K562 (cell line): Measurements from ENCODE around the gene MACROD2. TPM values are rescaled to one million over a fixed set of nuclear protein-coding genes. Genes with fewer than 3 reads are reported as not detected.

ENCODE experiments used
- ATAC-seq: fragments of 200-7000 bp; cut with Tn5 transposase; 3 replicates; pipeline ENCODE4 v1.9.1; 2020; ENCODE audit warnings: moderate library complexity
- BruUV-seq: library from RNA; stranded (reverse); fragments of 400-500 nt; replicated peaks from 2 replicates; lab custom pipeline; 2021; lab: Mats Ljungman, UMichigan
- CTCF ChIA-PET: fragments of 300-600 bp; formaldehyde crosslinking; extraction: SDS; loops from one replicate; lab custom pipeline; 2021; ENCODE audit warnings: low intra/inter-chr PET ratio; lab: Yijun Ruan, JAX
- POLR2A ChIA-PET: fragments of 300-600, 350-650 bp; sonication (Branson Sonifier 250); formaldehyde crosslinking; extraction: SDS; loops from one replicate; lab custom pipeline; 2021; ENCODE audit warnings: antibody characterized with exemption, inconsistent platforms; lab: Yijun Ruan, JAX
- DNase-seq, 4 experiments: peaks; one replicate each; pipeline versions ENCODE4 v3.0.0 to v3.0.0-alpha.2; 2011 to 2018; ENCODE audit warnings: low spot score in 3 of 4, mixed read lengths in 3 of 4; ENCODE audit errors: extremely low read depth in 1 of 4
- FAIRE-seq: peaks from 2 replicates; lab custom pipeline; 2011; peaks lifted over from hg19 to GRCh38; lab: Jason Lieb, UNC
- H2AFZ ChIP-seq: 2 replicates; pipeline ENCODE4 v1.6.0; 2011; ENCODE audit warnings: low read depth, low read length, control low read depth, inconsistent platforms
- H3K27ac ChIP-seq: fragments of 200-600 bp; 3 replicates; pipeline ENCODE4 v1.8.0; 2011; ENCODE audit warnings: low read depth, mild to moderate bottlenecking, control low read depth, inconsistent platforms, low read length, moderate library complexity, mixed read lengths; ENCODE audit errors: extremely low read depth
- H3K27me3 ChIP-seq, 2 experiments: fragments of 300-600 bp in 1 of 2; 2 replicates in 1 of 2; 3 replicates in 1 of 2; pipeline versions ENCODE4 v1.6.0 to v1.8.0; 2011; ENCODE audit warnings: inconsistent platforms in 2 of 2, low read length in 2 of 2, mild to moderate bottlenecking in 1 of 2, mixed read lengths in 1 of 2, moderate library complexity in 1 of 2; ENCODE audit not compliant: control insufficient read depth in 2 of 2, insufficient read depth in 2 of 2
- H3K36me3 ChIP-seq: fragments of 300-600 bp; 3 replicates; pipeline ENCODE4 v1.8.0; 2011; ENCODE audit warnings: mild to moderate bottlenecking, low read length, inconsistent platforms; ENCODE audit not compliant: control insufficient read depth, insufficient read depth
- H3K4me1 ChIP-seq, 2 experiments: fragments of 200-600 bp in 1 of 2; replicated peaks in 1 of 2; 2 replicates in 1 of 2; 3 replicates in 1 of 2; pipeline versions ENCODE4 v1.5.1 to v1.8.0; 2011; ENCODE audit warnings: inconsistent platforms in 2 of 2, low read length in 2 of 2, mild to moderate bottlenecking in 1 of 2, mixed read lengths in 1 of 2, moderate library complexity in 1 of 2; ENCODE audit not compliant: control insufficient read depth in 2 of 2, insufficient read depth in 2 of 2
- H3K4me2 ChIP-seq: 2 replicates; pipeline ENCODE4 v1.6.1; 2011; ENCODE audit warnings: low read length, control low read depth, inconsistent platforms, mixed read lengths; ENCODE audit not compliant: insufficient read depth
- H3K4me3 ChIP-seq: fragments of 200-600 bp; sonication (generic), shearing (Covaris generic); 2 replicates; pipeline ENCODE4 v1.5.1; 2016; ENCODE audit warnings: control low read depth, inconsistent platforms
- H3K79me2 ChIP-seq: fragments of 200-600 bp; 3 replicates; pipeline ENCODE4 v1.8.0; 2011; ENCODE audit warnings: low read length, inconsistent platforms; ENCODE audit not compliant: control insufficient read depth, insufficient read depth
- H3K9ac ChIP-seq, 2 experiments: 2 replicates each; pipeline versions ENCODE4 v1.6.0 to v1.6.1; 2011; ENCODE audit warnings: low read depth in 2 of 2, low read length in 2 of 2, control low read depth in 1 of 2, inconsistent platforms in 1 of 2, mild to moderate bottlenecking in 1 of 2, mixed read lengths in 1 of 2; ENCODE audit not compliant: insufficient read depth in 1 of 2
- H3K9me1 ChIP-seq: one replicate; pipeline ENCODE4 v1.6.0; 2011; ENCODE audit warnings: inconsistent platforms, mild to moderate bottlenecking, low read length, moderate library complexity; ENCODE audit not compliant: control insufficient read depth, insufficient read depth
- H3K9me3 ChIP-seq: replicated peaks from 2 replicates; pipeline ENCODE4 v1.5.1; 2011; ENCODE audit warnings: low read depth, low read length, inconsistent platforms; ENCODE audit not compliant: control insufficient read depth, insufficient read depth
- H4K20me1 ChIP-seq: replicated peaks from 2 replicates; pipeline ENCODE4 v1.6.1; 2011; ENCODE audit warnings: low read length, inconsistent platforms, mixed read lengths; ENCODE audit not compliant: control insufficient read depth, insufficient read depth
- ARNT ChIP-seq, 2 experiments: fragments of 450-650 bp; IDR thresholded peaks; 2 replicates each; pipeline ENCODE4 v1.6.1; 2016; ENCODE audit warnings: mild to moderate bottlenecking in 1 of 2
- CBFA2T2 ChIP-seq: fragments of 450-650 bp; conservative IDR thresholded peaks from 2 replicates; pipeline ENCODE4 v1.6.1; 2017; ENCODE audit warnings: mild to moderate bottlenecking
- ETV6 ChIP-seq, 3 experiments: fragments of 150-350 bp in 1 of 3; sonication (generic) in 1 of 3; formaldehyde crosslinking in 1 of 3; IDR thresholded peaks; 2 replicates each; pipeline versions ENCODE4 v1.6.1 to v1.8.0; 2014 to 2022; ENCODE audit warnings: borderline replicate concordance in 2 of 3, low read depth in 2 of 3, antibody characterized with exemption in 1 of 3, low read length in 1 of 3, mild to moderate bottlenecking in 1 of 3, missing genetic modification reagents in 1 of 3
- GABPA ChIP-seq: fragments of 200-800 bp; sonication (Bioruptor generic); conservative IDR thresholded peaks from 2 replicates; pipeline ENCODE4 v1.6.1; 2016; ENCODE audit warnings: low read depth, missing genetic modification characterization, missing compliant biosample characterization
- WGBS: fragments of 100-300 bp; shearing (Covaris generic); methylation state at CpG from one replicate; pipeline ENCODE4 v1.1.6; 2016; ENCODE audit warnings: low coverage, mixed read lengths; ENCODE audit not compliant: insufficient coverage; ENCODE audit errors: missing lambda C conversion rate; 5-methylcytosine and 5-hydroxymethylcytosine counted together
- in situ Hi-C: fragments of 300-500 bp; cut with MboI; formaldehyde crosslinking; loops from 4 replicates; pipeline ENCODE4 v1.15.0; 2018; ENCODE audit warnings: inconsistent platforms, mixed read lengths
- intact Hi-C: fragments of 100-400 bp; cut with micrococcal nuclease; formaldehyde crosslinking; loops from 2 replicates; pipeline ENCODE4 v1.14.2; 2022
- polyA plus RNA-seq, 8 experiments: library from polyadenylated mRNA; depleted of rRNA in 4 of 8; stranded (reverse) in 5 of 8; unstranded in 3 of 8; fragments of >200 nt; fragmentation: Nextera tagmentation in 2 of 8; fragmentation: Illumina TruSeq in 1 of 8; extraction: Ambion mirVana in 2 of 8; extraction: Trizol in 1 of 8; gene quantifications; 2 replicates each; pipeline versions ENCODE4 v1.2.1 to v1.2.3, GENCODE V29; 2011 to 2014; ENCODE audit warnings: inconsistent platforms in 1 of 8, missing spikeins in 1 of 8
- total RNA-seq, 7 experiments: library from RNA; depleted of rRNA in 6 of 7; stranded (reverse); fragments of >200 nt in 6 of 7; fragmentation: Illumina TruSeq in 2 of 7; extraction: Trizol in 2 of 7; gene quantifications; 2 replicates each; pipeline versions ENCODE4 v1.2.1 to v1.2.3, GENCODE V29; 2011 to 2021; ENCODE audit warnings: low replicate concordance in 1 of 7
- TF ChIP-seq, protein P1 (sequence below): fragments of 450-650 bp; IDR thresholded peaks from 2 replicates; pipeline ENCODE4 v1.6.1; 2016; ENCODE audit warnings: missing biosample characterization, missing genetic modification characterization

The MACROD2 gene
- total and polyA plus RNA-seq, 9 of the 15 experiments (the other 6 are each of a cell fraction or from before 2014, with no cell fraction given), result not detected

DNA sequence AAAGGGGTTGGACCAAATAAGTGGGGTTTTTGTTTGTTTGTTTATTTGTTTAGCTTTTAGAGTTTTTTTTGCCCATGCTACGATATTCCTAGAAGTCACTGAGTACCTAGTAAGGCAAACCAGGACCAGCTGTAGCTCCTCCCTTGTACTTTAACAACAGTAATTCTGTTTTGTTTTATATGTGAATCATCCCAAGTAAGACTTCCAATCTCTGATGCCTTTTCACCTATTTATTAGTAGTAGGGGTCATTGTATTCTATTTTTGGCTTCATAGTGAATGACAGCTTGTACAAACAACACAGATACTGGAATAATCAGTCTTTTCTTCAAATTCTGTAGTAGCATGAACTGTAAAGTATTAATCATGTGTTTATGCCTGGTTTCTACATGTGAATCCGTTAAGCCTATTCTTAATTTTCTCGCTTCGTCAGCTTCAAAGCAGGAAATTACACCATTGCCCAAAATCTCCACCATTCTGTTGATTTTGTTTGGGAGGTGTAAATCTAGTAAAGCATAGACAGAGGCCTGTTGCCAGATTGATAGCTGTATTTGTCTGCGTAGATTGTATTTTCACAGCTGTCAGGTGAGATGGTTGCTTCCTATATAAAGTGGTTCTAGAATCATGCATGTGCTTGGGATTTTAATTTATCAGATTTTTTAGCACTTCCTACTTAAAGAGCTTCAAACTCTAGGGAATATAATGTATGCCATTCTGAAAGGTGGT lies 493.6 kb downstream of the MACROD2 start:
- no peak overlapping the region for H2AFZ ChIP-seq
- intact Hi-C loops, result no loop called here
- H3K79me2 ChIP-seq, result no peaks in the 10 kb centered on the region
- CTCF ChIA-PET, result no interaction called here
- no peak overlapping the region for H3K27ac ChIP-seq
- H3K9ac ChIP-seq, result no peak overlapping the region
- no peak overlapping the region for H3K4me2 ChIP-seq
- POLR2A ChIA-PET, result no interaction called here
- no peaks in the 10 kb centered on the region for H3K9me3 ChIP-seq
- TF ChIP-seq ARNT (IDR thresholded peaks at IDR 0.05) (no peak), ETV6 (IDR thresholded peaks at IDR 0.05; ENCODE audit: borderline replicate concordance in 1 of 2, low read depth in 2 of 2, low read length in 1 of 2) (no peak), ETV6 (CRISPR knock-in tag; IDR thresholded peaks at IDR 0.05; ENCODE audit: borderline replicate concordance) (no peak), CBFA2T2 (no peak), GABPA (tag) (no peak)
- TF ChIP-seq, protein P1, sequence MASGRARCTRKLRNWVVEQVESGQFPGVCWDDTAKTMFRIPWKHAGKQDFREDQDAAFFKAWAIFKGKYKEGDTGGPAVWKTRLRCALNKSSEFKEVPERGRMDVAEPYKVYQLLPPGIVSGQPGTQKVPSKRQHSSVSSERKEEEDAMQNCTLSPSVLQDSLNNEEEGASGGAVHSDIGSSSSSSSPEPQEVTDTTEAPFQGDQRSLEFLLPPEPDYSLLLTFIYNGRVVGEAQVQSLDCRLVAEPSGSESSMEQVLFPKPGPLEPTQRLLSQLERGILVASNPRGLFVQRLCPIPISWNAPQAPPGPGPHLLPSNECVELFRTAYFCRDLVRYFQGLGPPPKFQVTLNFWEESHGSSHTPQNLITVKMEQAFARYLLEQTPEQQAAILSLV (tag), result no peak
- TF ChIP-seq, all 486 proteins: peak for 0
- Histone ChIP-seq H3K36me3 (no peaks in the 10 kb centered on the region), H4K20me1 (no peaks in the 10 kb centered on the region), H3K4me3 (no peak overlapping the region), H3K9me1 (no peaks in the 10 kb centered on the region), H3K4me1 (no peaks in the 10 kb centered on the region), H3K27me3 (no peaks in the 10 kb centered on the region)
- no peak for ATAC-seq
- BruUV-seq, result no TSS peak
- in situ Hi-C loops, result no loop called here
- FAIRE-seq, result no peak
- DNase-seq, result no peak
- 0% methylated on average over 5 of the region's 5 CpGs for WGBS
